Measurements from ENCODE around the gene PELI3.

The PELI3 gene

GRCh38 chr11:66489636-66490035 is 22.9 kb downstream of the PELI3 start:
- TF ChIP-seq FOXP2 (optimal IDR thresholded peaks at IDR 0.05; ENCODE audit: borderline replicate concordance, extremely low read depth, extremely low read length, insufficient read depth), result no peak
- TF ChIP-seq SIN3A (IDR thresholded peaks at IDR 0.05; ENCODE audit: borderline replicate concordance, insufficient read depth, low read length), result no peak
- no peak for TF ChIP-seq TAF1 (IDR thresholded peaks at IDR 0.05; ENCODE audit: borderline replicate concordance, insufficient read depth, low read length)
- TF ChIP-seq, protein P1, sequence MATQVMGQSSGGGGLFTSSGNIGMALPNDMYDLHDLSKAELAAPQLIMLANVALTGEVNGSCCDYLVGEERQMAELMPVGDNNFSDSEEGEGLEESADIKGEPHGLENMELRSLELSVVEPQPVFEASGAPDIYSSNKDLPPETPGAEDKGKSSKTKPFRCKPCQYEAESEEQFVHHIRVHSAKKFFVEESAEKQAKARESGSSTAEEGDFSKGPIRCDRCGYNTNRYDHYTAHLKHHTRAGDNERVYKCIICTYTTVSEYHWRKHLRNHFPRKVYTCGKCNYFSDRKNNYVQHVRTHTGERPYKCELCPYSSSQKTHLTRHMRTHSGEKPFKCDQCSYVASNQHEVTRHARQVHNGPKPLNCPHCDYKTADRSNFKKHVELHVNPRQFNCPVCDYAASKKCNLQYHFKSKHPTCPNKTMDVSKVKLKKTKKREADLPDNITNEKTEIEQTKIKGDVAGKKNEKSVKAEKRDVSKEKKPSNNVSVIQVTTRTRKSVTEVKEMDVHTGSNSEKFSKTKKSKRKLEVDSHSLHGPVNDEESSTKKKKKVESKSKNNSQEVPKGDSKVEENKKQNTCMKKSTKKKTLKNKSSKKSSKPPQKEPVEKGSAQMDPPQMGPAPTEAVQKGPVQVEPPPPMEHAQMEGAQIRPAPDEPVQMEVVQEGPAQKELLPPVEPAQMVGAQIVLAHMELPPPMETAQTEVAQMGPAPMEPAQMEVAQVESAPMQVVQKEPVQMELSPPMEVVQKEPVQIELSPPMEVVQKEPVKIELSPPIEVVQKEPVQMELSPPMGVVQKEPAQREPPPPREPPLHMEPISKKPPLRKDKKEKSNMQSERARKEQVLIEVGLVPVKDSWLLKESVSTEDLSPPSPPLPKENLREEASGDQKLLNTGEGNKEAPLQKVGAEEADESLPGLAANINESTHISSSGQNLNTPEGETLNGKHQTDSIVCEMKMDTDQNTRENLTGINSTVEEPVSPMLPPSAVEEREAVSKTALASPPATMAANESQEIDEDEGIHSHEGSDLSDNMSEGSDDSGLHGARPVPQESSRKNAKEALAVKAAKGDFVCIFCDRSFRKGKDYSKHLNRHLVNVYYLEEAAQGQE (IDR thresholded peaks at IDR 0.05; ENCODE audit: insufficient read depth in 1 of 2, low read depth in 2 of 2, low read length in 2 of 2), result no peak
- TF ChIP-seq POLR2AphosphoS5 (IDR thresholded peaks at IDR 0.05; ENCODE audit: low read depth, low read length), result no peak

DNA sequence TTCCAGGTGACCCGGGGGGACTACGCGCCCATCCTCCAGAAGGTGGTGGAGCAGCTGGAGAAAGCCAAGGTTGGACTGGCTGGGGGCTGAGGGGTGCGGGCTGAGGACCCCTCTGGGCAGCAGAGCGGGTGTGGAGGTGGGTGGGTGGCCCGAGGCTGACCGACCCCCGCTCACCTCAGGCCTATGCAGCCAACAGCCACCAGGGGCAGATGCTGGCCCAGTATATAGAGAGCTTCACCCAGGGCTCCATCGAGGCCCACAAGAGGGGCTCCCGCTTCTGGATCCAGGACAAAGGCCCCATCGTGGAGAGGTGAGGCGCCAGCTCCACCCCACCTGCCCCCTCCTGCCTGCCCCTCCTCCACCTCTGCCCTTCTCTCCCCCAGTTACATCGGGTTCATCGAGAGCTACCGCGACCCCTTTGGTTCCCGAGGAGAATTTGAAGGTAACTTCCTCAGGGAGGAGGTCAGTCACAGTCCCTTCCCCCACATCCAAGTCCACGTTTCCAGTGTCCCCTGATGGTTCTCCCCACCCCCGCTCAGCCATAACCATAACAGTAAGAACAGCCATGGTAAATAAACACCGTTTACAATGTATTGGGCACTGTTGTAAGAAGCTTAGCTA is 24.7 kb downstream of the PELI3 start:
- TF ChIP-seq FOXP2 (optimal IDR thresholded peaks at IDR 0.05; ENCODE audit: borderline replicate concordance, extremely low read depth, extremely low read length, insufficient read depth) (no peak), TAF1 (IDR thresholded peaks at IDR 0.05; ENCODE audit: borderline replicate concordance, insufficient read depth, low read length) (no peak), POLR2AphosphoS5 (IDR thresholded peaks at IDR 0.05; ENCODE audit: low read depth, low read length) (no peak)

DNA sequence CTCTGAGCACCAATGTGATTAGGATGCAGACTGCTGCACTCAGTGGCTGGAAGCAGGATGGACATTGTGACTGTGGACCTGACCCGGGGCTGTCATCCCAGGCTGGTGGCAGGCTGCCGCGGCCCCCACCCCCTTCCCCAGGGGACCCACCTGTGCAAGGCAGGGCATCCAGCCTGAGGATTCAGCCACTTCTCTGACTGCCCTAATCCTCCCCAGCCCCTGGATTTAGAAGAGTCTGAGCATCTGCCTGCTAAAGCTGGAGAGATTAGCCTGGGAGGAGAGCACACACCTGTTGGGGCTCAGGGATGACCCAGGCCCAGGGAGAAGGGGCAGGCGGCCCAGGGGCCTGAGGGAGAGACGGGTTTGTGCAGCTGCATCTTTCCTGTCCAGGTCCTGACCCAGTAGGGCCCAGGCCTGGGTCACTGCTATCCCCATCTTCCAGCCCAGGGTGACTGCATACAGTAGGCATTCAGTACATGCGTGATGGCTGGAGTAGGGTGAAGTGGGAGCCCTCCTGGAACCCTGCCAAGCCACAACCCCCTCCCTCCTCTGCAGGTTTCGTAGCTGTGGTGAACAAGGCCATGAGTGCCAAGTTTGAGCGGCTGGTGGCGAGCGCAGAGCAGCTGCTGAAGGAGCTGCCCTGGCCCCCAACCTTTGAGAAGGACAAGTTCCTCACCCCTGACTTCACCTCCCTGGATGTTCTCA is 25.6 kb downstream of the PELI3 start:
- no peak for TF ChIP-seq FOXP2 (optimal IDR thresholded peaks at IDR 0.05; ENCODE audit: borderline replicate concordance, extremely low read depth, extremely low read length, insufficient read depth)
- no peak for TF ChIP-seq SIN3A (IDR thresholded peaks at IDR 0.05; ENCODE audit: borderline replicate concordance, insufficient read depth, low read length)
- TF ChIP-seq POLR2AphosphoS5 (IDR thresholded peaks at IDR 0.05; ENCODE audit: low read depth, low read length), result no peak
- no peak for TF ChIP-seq TAF1 (IDR thresholded peaks at IDR 0.05; ENCODE audit: borderline replicate concordance, insufficient read depth, low read length)
- TF ChIP-seq, protein P1 (IDR thresholded peaks at IDR 0.05; ENCODE audit: insufficient read depth in 1 of 2, low read depth in 2 of 2, low read length in 2 of 2), result no peak

GRCh38 chr11:66493130-66493529 is 26.4 kb downstream of the PELI3 start:
- TF ChIP-seq POLR2AphosphoS5 (IDR thresholded peaks at IDR 0.05; ENCODE audit: low read depth, low read length), result no peak
- no peak for TF ChIP-seq SIN3A (IDR thresholded peaks at IDR 0.05; ENCODE audit: borderline replicate concordance, insufficient read depth, low read length)
- TF ChIP-seq TAF1 (IDR thresholded peaks at IDR 0.05; ENCODE audit: borderline replicate concordance, insufficient read depth, low read length), result no peak
- TF ChIP-seq, protein P1 (IDR thresholded peaks at IDR 0.05; ENCODE audit: insufficient read depth in 1 of 2, low read depth in 2 of 2, low read length in 2 of 2), result no peak
- no peak for TF ChIP-seq FOXP2 (optimal IDR thresholded peaks at IDR 0.05; ENCODE audit: borderline replicate concordance, extremely low read depth, extremely low read length, insufficient read depth)

DNA sequence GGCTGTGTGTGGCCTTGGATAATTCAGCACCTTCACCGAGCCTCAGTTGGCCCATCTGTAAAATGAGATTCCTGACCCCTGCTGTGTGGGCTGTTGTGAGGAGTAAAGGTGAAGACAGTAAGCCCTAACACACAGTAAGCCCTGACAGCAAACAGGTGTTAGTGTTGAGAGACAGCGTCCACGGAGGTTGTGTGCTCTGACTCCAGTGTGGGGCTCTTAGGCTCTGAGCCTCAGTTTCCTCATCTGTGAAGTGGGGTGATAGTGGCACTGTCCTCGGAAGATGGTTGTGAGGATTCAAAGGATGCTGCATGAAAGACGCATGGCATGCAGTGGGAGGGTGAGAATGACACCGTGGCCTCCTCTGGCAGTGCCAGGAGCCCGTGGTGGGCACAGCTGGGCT is 27.8 kb downstream of the PELI3 start:
- TF ChIP-seq TAF1 (IDR thresholded peaks at IDR 0.05; ENCODE audit: borderline replicate concordance, insufficient read depth, low read length), result no peak
- TF ChIP-seq POLR2AphosphoS5 (IDR thresholded peaks at IDR 0.05; ENCODE audit: low read depth, low read length), result no peak

DNA sequence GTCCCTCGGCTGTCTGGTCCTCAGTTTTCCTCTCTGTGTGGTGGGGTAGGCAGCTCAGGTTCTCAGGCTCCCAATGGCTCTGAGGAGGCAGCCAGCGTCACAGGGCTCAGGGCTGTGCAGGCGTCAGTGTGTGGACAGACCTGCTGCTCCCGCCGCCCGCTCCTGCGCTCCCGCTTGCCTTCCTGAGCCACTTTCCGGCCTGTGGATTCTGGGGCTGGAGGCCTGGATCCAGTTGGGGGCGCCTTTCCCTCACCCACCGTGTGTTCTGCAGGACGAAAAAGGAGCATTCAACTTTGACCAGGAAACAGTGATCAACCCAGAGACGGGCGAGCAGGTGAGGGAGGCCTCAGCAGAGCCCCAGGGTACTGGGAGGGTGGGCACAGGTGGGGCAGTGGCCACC is 28.2 kb downstream of the PELI3 start:
- no peak for TF ChIP-seq SIN3A (IDR thresholded peaks at IDR 0.05; ENCODE audit: borderline replicate concordance, insufficient read depth, low read length)
- TF ChIP-seq TAF1 (IDR thresholded peaks at IDR 0.05; ENCODE audit: borderline replicate concordance, insufficient read depth, low read length), result no peak
- TF ChIP-seq, protein P1 (IDR thresholded peaks at IDR 0.05; ENCODE audit: insufficient read depth in 1 of 2, low read depth in 2 of 2, low read length in 2 of 2), result no peak
- no peak for TF ChIP-seq POLR2AphosphoS5 (IDR thresholded peaks at IDR 0.05; ENCODE audit: low read depth, low read length)

Measured in PFSK-1 (cell line).